Caco-2 (cell line): ENCODE results near the gene CISD3. TPM values are rescaled to one million over a fixed set of nuclear protein-coding genes. Genes with fewer than 3 reads are reported as not detected.

Source experiments
- BruUV-seq: library from RNA; stranded (reverse); fragments of 400-500 nt; replicated peaks from 2 replicates; lab custom pipeline; 2021; lab: Mats Ljungman, UMichigan
- CTCF ChIA-PET: fragments of 300-600 bp; sonication (Branson Sonifier 250); formaldehyde crosslinking; loops from one replicate; lab custom pipeline; 2022; ENCODE audit warnings: antibody characterized with exemption; lab: Charles Lee
- POLR2A ChIA-PET: fragments of 300-600 bp; sonication (Branson Sonifier 250); formaldehyde crosslinking; loops from one replicate; lab custom pipeline; 2022; ENCODE audit warnings: antibody characterized with exemption; lab: Charles Lee
- DNase-seq, 2 experiments: peaks; one replicate each; pipeline versions ENCODE4 v3.0.0 to v3.0.0-alpha.2; 2020 to 2022
- H3K27me3 ChIP-seq: replicated peaks from 2 replicates; pipeline ENCODE4 v1.6.0; 2011; ENCODE audit warnings: low read length; ENCODE audit not compliant: control insufficient read depth, insufficient read depth
- H3K36me3 ChIP-seq: 2 replicates; pipeline ENCODE4 v1.5.1; 2011; ENCODE audit warnings: low read length; ENCODE audit not compliant: control insufficient read depth, insufficient read depth
- H3K4me1 ChIP-seq: fragments of 250-450 bp; sonication (Bioruptor Pico); 2 replicates; pipeline ENCODE4 v1.5.1; 2020; ENCODE audit warnings: mild to moderate bottlenecking
- H3K4me3 ChIP-seq: 2 replicates; pipeline ENCODE4 v1.5.1; 2011; ENCODE audit warnings: low read depth, mild to moderate bottlenecking, control low read depth, low read length
- H3K9me3 ChIP-seq: fragments of 250-450 bp; sonication (Bioruptor Pico); 2 replicates; pipeline ENCODE4 v1.5.1; 2020; ENCODE audit warnings: mild to moderate bottlenecking, moderate library complexity
- H3K27ac Mint-ChIP-seq: one replicate; pipeline ENCODE4 v1.8.0; 2022; ENCODE audit warnings: mixed read lengths; ENCODE audit not compliant: unreplicated experiment
- H3K27me3 Mint-ChIP-seq: one replicate; pipeline ENCODE4 v1.8.0; 2022; ENCODE audit warnings: mixed read lengths; ENCODE audit not compliant: insufficient read depth, unreplicated experiment
- H3K36me3 Mint-ChIP-seq: one replicate; pipeline ENCODE4 v1.8.0; 2022; ENCODE audit warnings: mild to moderate bottlenecking, mixed read lengths; ENCODE audit not compliant: insufficient read depth, unreplicated experiment
- H3K4me1 Mint-ChIP-seq: one replicate; pipeline ENCODE4 v1.8.0; 2022; ENCODE audit warnings: low read depth, mixed read lengths; ENCODE audit not compliant: unreplicated experiment
- H3K4me3 Mint-ChIP-seq: one replicate; pipeline ENCODE4 v1.8.0; 2022; ENCODE audit warnings: mild to moderate bottlenecking, moderate library complexity, mixed read lengths; ENCODE audit not compliant: unreplicated experiment
- H3K9me3 Mint-ChIP-seq: one replicate; pipeline ENCODE4 v1.8.0; 2022; ENCODE audit warnings: mixed read lengths; ENCODE audit not compliant: unreplicated experiment
- CTCF ChIP-seq, 2 experiments: fragments of 200-600 bp in 1 of 2; IDR thresholded peaks; 1 replicate in 1 of 2; 2 replicates in 1 of 2; pipeline versions ENCODE4 v1.5.1 to v1.8.0; 2011 to 2022; ENCODE audit warnings: antibody characterized with exemption in 1 of 2, control low read depth in 1 of 2, inconsistent platforms in 1 of 2, low read depth in 1 of 2, low read length in 1 of 2, mild to moderate bottlenecking in 1 of 2, moderate library complexity in 1 of 2; ENCODE audit not compliant: insufficient read depth in 1 of 2, severe bottlenecking in 1 of 2, unreplicated experiment in 1 of 2
- intact Hi-C: fragments of 100-400 bp; cut with micrococcal nuclease; formaldehyde crosslinking; loops from one replicate; pipeline ENCODE4 v1.10.0; 2022; ENCODE audit not compliant: unreplicated experiment
- total RNA-seq: library from RNA; stranded (reverse); gene quantifications from 2 replicates; pipeline ENCODE4 v1.2.3, GENCODE V29; 2022

CISD3 gene
- total RNA-seq, 1 experiment from 2014 or later, result 16.6 TPM

DNA sequence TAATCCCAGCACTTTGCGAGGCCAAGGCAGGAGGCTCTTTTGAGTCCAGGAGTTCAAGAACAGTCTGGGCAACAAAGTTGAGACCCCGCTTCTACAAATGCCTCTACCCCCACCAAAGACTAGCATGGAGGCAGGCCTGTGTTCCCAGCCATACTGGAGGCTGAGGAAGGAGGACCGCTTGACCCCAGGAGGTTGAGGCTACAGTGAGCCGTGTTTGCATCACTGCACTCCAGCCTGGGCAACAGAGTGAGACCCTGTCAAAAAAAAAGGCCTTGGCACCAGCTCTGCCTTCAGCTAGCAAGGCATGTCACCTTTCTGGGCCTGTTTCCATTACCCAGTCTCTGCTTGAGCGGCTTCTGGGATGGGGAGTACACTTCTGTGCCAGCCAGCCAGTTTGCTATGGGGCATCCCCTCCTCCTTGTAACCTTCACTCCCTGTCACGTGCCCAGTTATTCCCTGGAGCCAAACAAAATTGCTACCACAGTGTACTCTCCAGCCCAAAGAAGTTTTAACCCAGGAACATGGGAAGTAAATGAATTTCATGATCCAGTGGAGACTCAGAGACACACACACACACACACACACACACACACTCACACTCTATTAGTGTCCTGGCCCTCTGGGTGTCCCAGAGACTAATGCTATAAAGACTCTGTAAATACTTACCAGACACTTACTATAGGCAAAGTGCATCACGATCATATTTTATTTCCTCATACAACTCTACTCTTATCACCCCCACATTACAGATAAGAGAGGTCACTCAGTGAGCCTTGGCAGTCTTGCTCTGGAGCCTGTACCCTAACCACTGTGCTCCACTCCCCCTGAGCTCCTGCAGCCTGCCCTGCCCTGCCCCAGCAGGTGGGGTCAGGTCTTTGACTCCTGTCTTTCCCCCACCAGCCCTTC lies 2.5 kb downstream of the CISD3 start:
- no TSS peak for BruUV-seq
- POLR2A ChIA-PET, result no interaction called here
- intact Hi-C loops, result no loop called here
- DNase-seq, result no peak
- Mint-ChIP-seq H3K27ac (peak overlapping the region; percentile 34), H3K9me3 (no peaks in the 10 kb centered on the region), H3K36me3 (peaks cover 72% of the 10 kb centered on the region), H3K4me1 (peaks cover 6% of the 10 kb centered on the region), H3K27me3 (no peaks in the 10 kb centered on the region), H3K4me3 (peak overlapping the region; percentile 89)
- Histone ChIP-seq H3K27me3 (no peaks in the 10 kb centered on the region), H3K36me3 (peaks cover 1% of the 10 kb centered on the region; the same call in 1 of the 2 replicates), H3K9me3 (no peaks in the 10 kb centered on the region), H3K4me1 (peaks cover 20% of the 10 kb centered on the region), H3K4me3 (no peak overlapping the region)
- CTCF ChIA-PET, result interaction anchor here (0.5 kb wide), 1 partner anchor 175 kb away, joined by 4 read pairs; no protein-coding TSS in a partner anchor
- TF ChIP-seq CTCF (IDR thresholded peaks at IDR 0.05; ENCODE audit: insufficient read depth in 1 of 2, low read depth in 1 of 2, low read length in 1 of 2, severe bottlenecking in 1 of 2, unreplicated experiment in 1 of 2), result no peak

DNA sequence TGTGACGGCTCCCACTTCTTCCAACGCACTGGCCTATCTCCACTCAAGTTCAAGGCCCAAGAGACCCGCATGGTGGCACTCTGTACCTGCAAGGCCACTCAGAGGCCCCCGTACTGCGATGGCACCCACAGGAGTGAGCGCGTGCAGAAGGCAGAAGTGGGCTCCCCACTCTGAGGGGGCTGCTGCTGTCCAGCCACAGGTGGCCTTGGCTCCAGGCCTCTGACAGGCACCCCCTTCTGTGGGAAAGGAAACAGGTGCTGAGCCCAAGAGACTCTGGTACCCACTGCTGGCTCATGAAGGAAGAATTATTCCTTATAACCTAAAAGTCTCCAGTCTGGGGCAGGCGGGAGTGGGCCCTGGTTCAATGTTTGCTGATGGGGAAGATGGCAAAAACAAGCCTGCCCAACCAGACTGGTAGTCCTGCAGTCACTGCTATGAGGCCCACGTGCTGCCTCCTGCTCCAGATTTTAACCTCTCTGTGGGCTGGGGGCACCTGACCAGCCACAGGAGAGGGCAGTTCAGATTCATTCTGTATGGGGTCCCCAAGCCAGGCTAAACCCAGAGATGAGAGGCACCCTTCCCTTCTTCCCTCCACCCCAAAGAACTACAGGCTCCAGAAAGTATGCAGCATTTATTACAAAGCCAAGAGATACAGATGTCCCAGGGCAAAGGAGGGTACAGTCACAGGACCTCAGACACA lies 3.3 kb downstream of the CISD3 start:
- no peaks in the 10 kb centered on the region for H3K9me3 Mint-ChIP-seq
- no peak for TF ChIP-seq CTCF (IDR thresholded peaks at IDR 0.05; ENCODE audit: insufficient read depth in 1 of 2, low read depth in 1 of 2, low read length in 1 of 2, severe bottlenecking in 1 of 2, unreplicated experiment in 1 of 2)
- Histone ChIP-seq H3K27me3 (no peaks in the 10 kb centered on the region), H3K36me3 (peaks cover 1% of the 10 kb centered on the region; the same call in 1 of the 2 replicates), H3K4me1 (peaks cover 20% of the 10 kb centered on the region), H3K9me3 (no peaks in the 10 kb centered on the region), H3K4me3 (no peak overlapping the region)
- BruUV-seq, result no TSS peak
- H3K36me3 Mint-ChIP-seq, result peaks cover 80% of the 10 kb centered on the region
- POLR2A ChIA-PET, result no interaction called here
- peaks cover 6% of the 10 kb centered on the region for H3K4me1 Mint-ChIP-seq
- H3K4me3 Mint-ChIP-seq, result no peak overlapping the region
- CTCF ChIA-PET, result interaction anchor here (0.6 to 1.9 kb wide), 2 partner anchors 16 to 57 kb away, joined by 3 to 19 read pairs; no protein-coding TSS in a partner anchor
- H3K27ac Mint-ChIP-seq, result peak overlapping the region; percentile 34
- intact Hi-C loops, result no loop called here
- H3K27me3 Mint-ChIP-seq, result no peaks in the 10 kb centered on the region
- no peak for DNase-seq
